K562 (cell line): ENCODE measurements around the gene IGLON5. TPM values are rescaled to one million over a fixed set of nuclear protein-coding genes. Genes with fewer than 3 reads are reported as not detected.

Source experiments
- ATAC-seq: fragments of 200-7000 bp; cut with Tn5 transposase; 3 replicates; pipeline ENCODE4 v1.9.1; 2020; ENCODE audit warnings: moderate library complexity
- BruUV-seq: library from RNA; stranded (reverse); fragments of 400-500 nt; replicated peaks from 2 replicates; lab custom pipeline; 2021; lab: Mats Ljungman, UMichigan
- CTCF ChIA-PET: fragments of 300-600 bp; formaldehyde crosslinking; extraction: SDS; loops from one replicate; lab custom pipeline; 2021; ENCODE audit warnings: low intra/inter-chr PET ratio; lab: Yijun Ruan, JAX
- POLR2A ChIA-PET: fragments of 300-600, 350-650 bp; sonication (Branson Sonifier 250); formaldehyde crosslinking; extraction: SDS; loops from one replicate; lab custom pipeline; 2021; ENCODE audit warnings: antibody characterized with exemption, inconsistent platforms; lab: Yijun Ruan, JAX
- DNase-seq, 4 experiments: peaks; one replicate each; pipeline versions ENCODE4 v3.0.0 to v3.0.0-alpha.2; 2011 to 2018; ENCODE audit warnings: low spot score in 3 of 4, mixed read lengths in 3 of 4; ENCODE audit errors: extremely low read depth in 1 of 4
- FAIRE-seq: peaks from 2 replicates; lab custom pipeline; 2011; peaks lifted over from hg19 to GRCh38; lab: Jason Lieb, UNC
- H2AFZ ChIP-seq: 2 replicates; pipeline ENCODE4 v1.6.0; 2011; ENCODE audit warnings: low read depth, low read length, control low read depth, inconsistent platforms
- H3K27ac ChIP-seq: fragments of 200-600 bp; 3 replicates; pipeline ENCODE4 v1.8.0; 2011; ENCODE audit warnings: low read depth, mild to moderate bottlenecking, control low read depth, inconsistent platforms, low read length, moderate library complexity, mixed read lengths; ENCODE audit errors: extremely low read depth
- H3K27me3 ChIP-seq, 2 experiments: fragments of 300-600 bp in 1 of 2; 2 replicates in 1 of 2; 3 replicates in 1 of 2; pipeline versions ENCODE4 v1.6.0 to v1.8.0; 2011; ENCODE audit warnings: inconsistent platforms in 2 of 2, low read length in 2 of 2, mild to moderate bottlenecking in 1 of 2, mixed read lengths in 1 of 2, moderate library complexity in 1 of 2; ENCODE audit not compliant: control insufficient read depth in 2 of 2, insufficient read depth in 2 of 2
- H3K36me3 ChIP-seq: fragments of 300-600 bp; 3 replicates; pipeline ENCODE4 v1.8.0; 2011; ENCODE audit warnings: mild to moderate bottlenecking, low read length, inconsistent platforms; ENCODE audit not compliant: control insufficient read depth, insufficient read depth
- H3K4me1 ChIP-seq, 2 experiments: fragments of 200-600 bp in 1 of 2; replicated peaks in 1 of 2; 2 replicates in 1 of 2; 3 replicates in 1 of 2; pipeline versions ENCODE4 v1.5.1 to v1.8.0; 2011; ENCODE audit warnings: inconsistent platforms in 2 of 2, low read length in 2 of 2, mild to moderate bottlenecking in 1 of 2, mixed read lengths in 1 of 2, moderate library complexity in 1 of 2; ENCODE audit not compliant: control insufficient read depth in 2 of 2, insufficient read depth in 2 of 2
- H3K4me2 ChIP-seq: 2 replicates; pipeline ENCODE4 v1.6.1; 2011; ENCODE audit warnings: low read length, control low read depth, inconsistent platforms, mixed read lengths; ENCODE audit not compliant: insufficient read depth
- H3K4me3 ChIP-seq: fragments of 200-600 bp; sonication (generic), shearing (Covaris generic); 2 replicates; pipeline ENCODE4 v1.5.1; 2016; ENCODE audit warnings: control low read depth, inconsistent platforms
- H3K79me2 ChIP-seq: fragments of 200-600 bp; 3 replicates; pipeline ENCODE4 v1.8.0; 2011; ENCODE audit warnings: low read length, inconsistent platforms; ENCODE audit not compliant: control insufficient read depth, insufficient read depth
- H3K9ac ChIP-seq, 2 experiments: 2 replicates each; pipeline versions ENCODE4 v1.6.0 to v1.6.1; 2011; ENCODE audit warnings: low read depth in 2 of 2, low read length in 2 of 2, control low read depth in 1 of 2, inconsistent platforms in 1 of 2, mild to moderate bottlenecking in 1 of 2, mixed read lengths in 1 of 2; ENCODE audit not compliant: insufficient read depth in 1 of 2
- H3K9me1 ChIP-seq: one replicate; pipeline ENCODE4 v1.6.0; 2011; ENCODE audit warnings: inconsistent platforms, mild to moderate bottlenecking, low read length, moderate library complexity; ENCODE audit not compliant: control insufficient read depth, insufficient read depth
- H3K9me3 ChIP-seq: replicated peaks from 2 replicates; pipeline ENCODE4 v1.5.1; 2011; ENCODE audit warnings: low read depth, low read length, inconsistent platforms; ENCODE audit not compliant: control insufficient read depth, insufficient read depth
- H4K20me1 ChIP-seq: replicated peaks from 2 replicates; pipeline ENCODE4 v1.6.1; 2011; ENCODE audit warnings: low read length, inconsistent platforms, mixed read lengths; ENCODE audit not compliant: control insufficient read depth, insufficient read depth
- CBFB ChIP-seq: sonication (generic); formaldehyde crosslinking; IDR thresholded peaks from 2 replicates; pipeline ENCODE4 v1.4.0; 2020; ENCODE audit warnings: mild to moderate bottlenecking, missing genetic modification reagents
- DDX20 ChIP-seq: fragments of 450-650 bp; IDR thresholded peaks from 2 replicates; pipeline ENCODE4 v1.6.1; 2016; ENCODE audit warnings: missing genetic modification characterization, low read depth, mild to moderate bottlenecking, missing compliant biosample characterization, moderate library complexity
- DPF2 ChIP-seq: fragments of 450-650 bp; IDR thresholded peaks from 2 replicates; pipeline ENCODE4 v1.6.1; 2016
- ETS2 ChIP-seq: IDR thresholded peaks from 2 replicates; pipeline ENCODE4 v1.6.1; 2016; ENCODE audit warnings: borderline replicate concordance, missing genetic modification characterization, mild to moderate bottlenecking, moderate library complexity, missing compliant biosample characterization; ENCODE audit not compliant: poor library complexity, severe bottlenecking
- KDM5B ChIP-seq: fragments of 200-600 bp; sonication (generic); IDR thresholded peaks from 2 replicates; pipeline ENCODE4 v1.6.1; 2012; ENCODE audit warnings: low read depth, mild to moderate bottlenecking, moderate library complexity, low read length, control low read depth, inconsistent platforms; ENCODE audit not compliant: insufficient replicate concordance
- PRPF4 ChIP-seq: fragments of 200-400 bp; formaldehyde crosslinking; IDR thresholded peaks from one replicate; pipeline ENCODE4 v1.6.1; 2017; ENCODE audit warnings: low read length, low read depth, mild to moderate bottlenecking; ENCODE audit not compliant: insufficient read depth, poor library complexity, severe bottlenecking
- PURB ChIP-seq: sonication (generic); formaldehyde crosslinking; IDR thresholded peaks from 2 replicates; pipeline ENCODE4 v1.9.0; 2021; ENCODE audit warnings: low read depth, mild to moderate bottlenecking, missing genetic modification reagents
- ZNF3 ChIP-seq: fragments of 250-450 bp; sonication (Bioruptor Pico); IDR thresholded peaks from 2 replicates; pipeline ENCODE4 v1.5.0; 2021; ENCODE audit warnings: mild to moderate bottlenecking, moderate library complexity
- ZNF699 ChIP-seq: fragments of 250-450 bp; sonication (Bioruptor Pico); IDR thresholded peaks from 2 replicates; pipeline ENCODE4 v1.8.0; 2021; ENCODE audit warnings: mild to moderate bottlenecking, moderate library complexity; ENCODE audit not compliant: insufficient replicate concordance
- ZNF830 ChIP-seq: fragments of 250-450 bp; sonication (Bioruptor Pico); IDR thresholded peaks from 2 replicates; pipeline ENCODE4 v1.5.0; 2021; ENCODE audit warnings: mild to moderate bottlenecking
- WGBS: fragments of 100-300 bp; shearing (Covaris generic); methylation state at CpG from one replicate; pipeline ENCODE4 v1.1.6; 2016; ENCODE audit warnings: low coverage, mixed read lengths; ENCODE audit not compliant: insufficient coverage; ENCODE audit errors: missing lambda C conversion rate; 5-methylcytosine and 5-hydroxymethylcytosine counted together
- in situ Hi-C: fragments of 300-500 bp; cut with MboI; formaldehyde crosslinking; loops from 4 replicates; pipeline ENCODE4 v1.15.0; 2018; ENCODE audit warnings: inconsistent platforms, mixed read lengths
- intact Hi-C: fragments of 100-400 bp; cut with micrococcal nuclease; formaldehyde crosslinking; loops from 2 replicates; pipeline ENCODE4 v1.14.2; 2022
- polyA plus RNA-seq, 8 experiments: library from polyadenylated mRNA; depleted of rRNA in 4 of 8; stranded (reverse) in 5 of 8; unstranded in 3 of 8; fragments of >200 nt; fragmentation: Nextera tagmentation in 2 of 8; fragmentation: Illumina TruSeq in 1 of 8; extraction: Ambion mirVana in 2 of 8; extraction: Trizol in 1 of 8; gene quantifications; 2 replicates each; pipeline versions ENCODE4 v1.2.1 to v1.2.3, GENCODE V29; 2011 to 2014; ENCODE audit warnings: inconsistent platforms in 1 of 8, missing spikeins in 1 of 8
- total RNA-seq, 7 experiments: library from RNA; depleted of rRNA in 6 of 7; stranded (reverse); fragments of >200 nt in 6 of 7; fragmentation: Illumina TruSeq in 2 of 7; extraction: Trizol in 2 of 7; gene quantifications; 2 replicates each; pipeline versions ENCODE4 v1.2.1 to v1.2.3, GENCODE V29; 2011 to 2021; ENCODE audit warnings: low replicate concordance in 1 of 7
- TF ChIP-seq, protein P1 (sequence below): fragments of 200-800 bp; sonication (Bioruptor generic); IDR thresholded peaks from 2 replicates; pipeline ENCODE4 v1.6.1; 2017; ENCODE audit warnings: missing genetic modification characterization, missing compliant biosample characterization
- TF ChIP-seq, protein P2 (sequence below): sonication (generic); formaldehyde crosslinking; IDR thresholded peaks from 2 replicates; pipeline ENCODE4 v1.8.1; 2022; ENCODE audit warnings: missing genetic modification reagents

IGLON5 gene
- total and polyA plus RNA-seq, 9 of the 15 experiments (the other 6 are each of a cell fraction or from before 2014, with no cell fraction given) = 0.03 to 0.22 (median 0.14) TPM; not detected in 2

DNA sequence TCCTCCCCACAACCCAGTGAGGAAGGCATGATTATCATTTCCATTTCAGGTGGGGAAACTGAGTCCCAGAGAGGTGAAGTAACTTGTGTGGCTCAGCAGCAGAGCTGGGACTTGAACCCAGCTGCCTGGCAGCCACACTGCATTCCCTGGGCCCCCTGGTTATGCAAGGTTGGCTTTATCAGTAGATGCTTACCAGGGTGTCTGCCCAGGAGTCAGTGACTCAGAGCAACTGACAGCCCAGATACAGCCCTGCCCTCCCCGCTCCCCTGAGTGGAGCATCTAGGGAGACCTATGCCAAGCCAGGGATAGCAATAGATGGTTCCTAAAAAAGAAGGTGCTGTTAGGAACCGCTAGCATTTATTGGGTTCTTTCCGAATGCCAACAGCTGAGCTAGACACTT is 5.9 kb downstream of the IGLON5 start:
- ChIA-PET CTCF (no interaction called here), POLR2A (interaction anchor here (0.7 kb wide), 1 partner anchor 308 kb away, joined by 3 read pairs; no protein-coding TSS in a partner anchor)
- Histone ChIP-seq H3K9me1 (no peaks in the 10 kb centered on the region), H3K9me3 (no peaks in the 10 kb centered on the region; the same call in 1 of the 2 replicates), H3K9ac (no peak overlapping the region), H3K36me3 (no peaks in the 10 kb centered on the region), H3K27ac (no peak overlapping the region), H3K27me3 (peaks cover 13 to 57% of the 10 kb centered on the region in 2 experiments; a peak in 4 of 5 replicates), H4K20me1 (peaks cover 6% of the 10 kb centered on the region; the same call in 1 of the 2 replicates), H3K4me2 (no peak overlapping the region), H2AFZ (no peak overlapping the region), H3K4me1 (peaks cover 0 to 15% of the 10 kb centered on the region in 2 experiments; a peak in 3 of 5 replicates), H3K79me2 (no peaks in the 10 kb centered on the region), H3K4me3 (no peak overlapping the region)
- ATAC-seq (no peak), FAIRE-seq (no peak), DNase-seq (no peak)
- WGBS = 0% methylated on average over 2 of the region's 3 CpGs
- no TSS peak for BruUV-seq
- intact Hi-C loops (no loop called here), in situ Hi-C loops (no loop called here)
- TF ChIP-seq, protein P1, sequence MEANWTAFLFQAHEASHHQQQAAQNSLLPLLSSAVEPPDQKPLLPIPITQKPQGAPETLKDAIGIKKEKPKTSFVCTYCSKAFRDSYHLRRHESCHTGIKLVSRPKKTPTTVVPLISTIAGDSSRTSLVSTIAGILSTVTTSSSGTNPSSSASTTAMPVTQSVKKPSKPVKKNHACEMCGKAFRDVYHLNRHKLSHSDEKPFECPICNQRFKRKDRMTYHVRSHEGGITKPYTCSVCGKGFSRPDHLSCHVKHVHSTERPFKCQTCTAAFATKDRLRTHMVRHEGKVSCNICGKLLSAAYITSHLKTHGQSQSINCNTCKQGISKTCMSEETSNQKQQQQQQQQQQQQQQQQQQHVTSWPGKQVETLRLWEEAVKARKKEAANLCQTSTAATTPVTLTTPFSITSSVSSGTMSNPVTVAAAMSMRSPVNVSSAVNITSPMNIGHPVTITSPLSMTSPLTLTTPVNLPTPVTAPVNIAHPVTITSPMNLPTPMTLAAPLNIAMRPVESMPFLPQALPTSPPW = 0 out of 2 replicates have a peak, but pooled peaks have one; percentile 27
- TF ChIP-seq ZNF3 (0 out of 2 replicates have a peak, but pooled peaks have one; percentile 36), ZNF830 (no peak)

DNA sequence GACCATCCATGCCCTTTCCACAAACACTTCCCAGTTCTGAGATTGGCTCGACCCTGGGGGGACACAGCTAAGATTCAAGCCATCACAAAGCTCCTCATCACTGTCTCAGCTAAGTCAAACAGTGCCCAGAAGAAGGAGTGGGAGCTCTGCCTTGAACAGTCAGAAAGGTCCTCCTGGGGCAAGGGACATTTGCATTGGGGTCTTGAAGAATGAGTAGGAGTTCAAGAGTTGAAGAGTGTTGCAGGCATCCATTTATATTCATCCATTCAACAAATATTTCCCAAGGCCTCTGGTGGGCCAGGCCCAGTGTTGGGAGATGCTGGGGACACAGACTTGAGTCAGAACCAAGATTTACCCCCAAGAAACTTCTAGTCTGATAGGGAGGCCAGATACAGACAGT is 6.5 kb downstream of the IGLON5 start:
- Histone ChIP-seq H2AFZ (no peak overlapping the region), H3K36me3 (no peaks in the 10 kb centered on the region), H3K4me2 (no peak overlapping the region), H3K27me3 (peaks cover 13 to 63% of the 10 kb centered on the region in 2 experiments; a peak in 4 of 5 replicates), H4K20me1 (peaks cover 6% of the 10 kb centered on the region; the same call in 1 of the 2 replicates), H3K27ac (no peak overlapping the region), H3K4me1 (peaks cover 0 to 15% of the 10 kb centered on the region in 2 experiments; a peak in 3 of 5 replicates), H3K9me1 (no peaks in the 10 kb centered on the region), H3K9me3 (no peaks in the 10 kb centered on the region; the same call in 1 of the 2 replicates), H3K4me3 (no peak overlapping the region), H3K79me2 (no peaks in the 10 kb centered on the region), H3K9ac (no peak overlapping the region)
- BruUV-seq = no TSS peak
- ChIA-PET POLR2A (no interaction called here), CTCF (no interaction called here)
- intact Hi-C loops = no loop called here
- DNase-seq (no peak), FAIRE-seq (no peak), ATAC-seq (no peak)
- in situ Hi-C loops = no loop called here
- 0% methylated on average over 1 of the region's 1 CpG for WGBS
- TF ChIP-seq, protein P2, sequence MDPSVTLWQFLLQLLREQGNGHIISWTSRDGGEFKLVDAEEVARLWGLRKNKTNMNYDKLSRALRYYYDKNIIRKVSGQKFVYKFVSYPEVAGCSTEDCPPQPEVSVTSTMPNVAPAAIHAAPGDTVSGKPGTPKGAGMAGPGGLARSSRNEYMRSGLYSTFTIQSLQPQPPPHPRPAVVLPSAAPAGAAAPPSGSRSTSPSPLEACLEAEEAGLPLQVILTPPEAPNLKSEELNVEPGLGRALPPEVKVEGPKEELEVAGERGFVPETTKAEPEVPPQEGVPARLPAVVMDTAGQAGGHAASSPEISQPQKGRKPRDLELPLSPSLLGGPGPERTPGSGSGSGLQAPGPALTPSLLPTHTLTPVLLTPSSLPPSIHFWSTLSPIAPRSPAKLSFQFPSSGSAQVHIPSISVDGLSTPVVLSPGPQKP (CRISPR knock-in tag) = no peak
- no peak for TF ChIP-seq DDX20
- TF ChIP-seq KDM5B = no peak
- TF ChIP-seq PRPF4 = no peak
- no peak for TF ChIP-seq ZNF699 (CRISPR knock-in tag)
- TF ChIP-seq ETS2 (tag) = no peak
- TF ChIP-seq CBFB (CRISPR knock-in tag) = no peak
- no peak for TF ChIP-seq DPF2
- TF ChIP-seq PURB (CRISPR knock-in tag) = no peak
